ENCODE results near the gene MROH8. TPM values are rescaled to one million over a fixed set of nuclear protein-coding genes. Genes with fewer than 3 reads are reported as not detected.

Gene MROH8
- total and polyA plus RNA-seq, 2 of the 13 experiments (the other 11 are each of a cell fraction or from before 2014, with no cell fraction given): 2.6 to 5.5 TPM

DNA sequence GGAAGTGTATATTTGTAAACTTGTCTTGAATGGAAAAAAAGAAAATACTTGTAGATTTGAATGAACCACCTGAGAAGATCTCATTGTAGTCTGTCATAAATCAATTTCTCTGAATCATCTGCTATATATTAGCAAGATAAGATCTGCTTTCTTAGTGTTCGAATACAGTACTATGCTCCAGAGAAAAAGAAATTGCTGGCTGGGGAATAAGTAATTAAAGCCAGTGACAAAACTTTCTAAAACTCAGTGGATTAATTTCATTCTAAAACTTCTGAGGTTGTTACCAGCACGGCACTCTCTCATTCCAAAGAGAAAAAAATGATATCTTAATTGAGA, 22.4 kb upstream of the MROH8 start:
- intact Hi-C loops (cut with micrococcal nuclease; ENCODE audit: unreplicated experiment) (loop anchor here (1.0 kb wide), 1 partner anchor 333 kb away; no protein-coding TSS in a partner anchor), in situ Hi-C loops (cut with HindIII; ENCODE audit: extremely low pct_ligation_motif_present, low pct_unique_long_range_greater_than_20kb) (no loop called here)
- DNase-seq (ENCODE audit: low spot score): no peak
- ATAC-seq: no peak
- Histone ChIP-seq H3K9me3 (ENCODE audit: low read length) (no peaks in the 10 kb centered on the region), H2AFZ (ENCODE audit: low read length) (no peak overlapping the region), H3K4me1 (ENCODE audit: insufficient read depth, low read length) (peaks cover 15% of the 10 kb centered on the region), H3K9ac (ENCODE audit: insufficient read depth, low read depth, low read length) (no peak overlapping the region), H3K36me3 (replicated peaks in 1 of 2; ENCODE audit: control insufficient read depth in 1 of 2, insufficient read depth in 2 of 2, low read length in 2 of 2) (peaks cover 61 to 99% of the 10 kb centered on the region in 2 experiments), H4K20me1 (ENCODE audit: insufficient read depth, low read length) (peaks cover 37% of the 10 kb centered on the region), H3K79me2 (ENCODE audit: insufficient read depth, low read length) (peaks cover 35% of the 10 kb centered on the region), H3K27ac (ENCODE audit: extremely low read length, insufficient read depth, low read length) (peak overlapping the region; percentile 28), H3K4me2 (ENCODE audit: low read depth, low read length) (no peak overlapping the region), H3K4me3 (replicated peaks in 1 of 3; ENCODE audit: insufficient read depth in 1 of 3, low read depth in 2 of 3, low read length in 3 of 3) (no peak overlapping the region), H3K27me3 (ENCODE audit: control insufficient read depth in 1 of 2, insufficient read depth in 2 of 2, low read length in 2 of 2) (no peaks in the 10 kb centered on the region)
- ChIA-PET POLR2A (no interaction called here), CTCF (ENCODE audit: low intra/inter-chr PET ratio, low total read pairs) (interaction anchor here (1.6 to 3.8 kb wide), 2 partner anchors 10 to 332 kb away, joined by 5 to 40 read pairs; no protein-coding TSS in a partner anchor)
- FAIRE-seq: no peak
- BruUV-seq (replicated peaks): no TSS peak
- 97% methylated on average over 2 of the region's 2 CpGs for WGBS (ENCODE audit: low lambda C conversion rate)
- TF ChIP-seq PBX3 (CRISPR knock-in tag; IDR thresholded peaks at IDR 0.05; ENCODE audit: borderline replicate concordance) (no peak), ARID2 (CRISPR knock-in tag; IDR thresholded peaks at IDR 0.05; ENCODE audit: borderline replicate concordance) (no peak), ZNF354B (CRISPR knock-in tag; IDR thresholded peaks at IDR 0.05) (0 out of 2 replicates have a peak, but pooled peaks have one; percentile 9), DPF2 (CRISPR knock-in tag; IDR thresholded peaks at IDR 0.05; ENCODE audit: borderline replicate concordance, low read depth) (no peak), POLR2A (IDR thresholded peaks at IDR 0.05; ENCODE audit: insufficient read depth in 1 of 2, low read depth in 2 of 2, low read length in 2 of 2) (no peak), RXRA (CRISPR knock-in tag; IDR thresholded peaks at IDR 0.05) (no peak), ZNF660 (CRISPR knock-in tag; IDR thresholded peaks at IDR 0.05; ENCODE audit: borderline replicate concordance, low read depth) (no peak), ATF7 (IDR thresholded peaks at IDR 0.05) (no peak), ATF7 (CRISPR knock-in tag; IDR thresholded peaks at IDR 0.05) (no peak), USF2 (IDR thresholded peaks at IDR 0.05; ENCODE audit: low read depth, low read length) (no peak), USF2 (CRISPR knock-in tag; IDR thresholded peaks at IDR 0.05; ENCODE audit: borderline replicate concordance) (no peak), U2AF1 (optimal IDR thresholded peaks at IDR 0.05; ENCODE audit: low read depth, low read length) (no peak), ZNF773 (CRISPR knock-in tag; IDR thresholded peaks at IDR 0.05; ENCODE audit: borderline replicate concordance) (no peak), ZNF275 (CRISPR knock-in tag; IDR thresholded peaks at IDR 0.05; ENCODE audit: borderline replicate concordance) (no peak), CENPX (CRISPR knock-in tag; IDR thresholded peaks at IDR 0.05) (no peak), GABPA (IDR thresholded peaks at IDR 0.05; ENCODE audit: low read depth, low read length) (no peak), GABPA (CRISPR knock-in tag; IDR thresholded peaks at IDR 0.05; ENCODE audit: low read depth) (no peak)
- TF ChIP-seq, protein P1, sequence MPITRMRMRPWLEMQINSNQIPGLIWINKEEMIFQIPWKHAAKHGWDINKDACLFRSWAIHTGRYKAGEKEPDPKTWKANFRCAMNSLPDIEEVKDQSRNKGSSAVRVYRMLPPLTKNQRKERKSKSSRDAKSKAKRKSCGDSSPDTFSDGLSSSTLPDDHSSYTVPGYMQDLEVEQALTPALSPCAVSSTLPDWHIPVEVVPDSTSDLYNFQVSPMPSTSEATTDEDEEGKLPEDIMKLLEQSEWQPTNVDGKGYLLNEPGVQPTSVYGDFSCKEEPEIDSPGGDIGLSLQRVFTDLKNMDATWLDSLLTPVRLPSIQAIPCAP (CRISPR knock-in tag; IDR thresholded peaks at IDR 0.05; ENCODE audit: low read depth): no peak
- TF ChIP-seq, protein P2, sequence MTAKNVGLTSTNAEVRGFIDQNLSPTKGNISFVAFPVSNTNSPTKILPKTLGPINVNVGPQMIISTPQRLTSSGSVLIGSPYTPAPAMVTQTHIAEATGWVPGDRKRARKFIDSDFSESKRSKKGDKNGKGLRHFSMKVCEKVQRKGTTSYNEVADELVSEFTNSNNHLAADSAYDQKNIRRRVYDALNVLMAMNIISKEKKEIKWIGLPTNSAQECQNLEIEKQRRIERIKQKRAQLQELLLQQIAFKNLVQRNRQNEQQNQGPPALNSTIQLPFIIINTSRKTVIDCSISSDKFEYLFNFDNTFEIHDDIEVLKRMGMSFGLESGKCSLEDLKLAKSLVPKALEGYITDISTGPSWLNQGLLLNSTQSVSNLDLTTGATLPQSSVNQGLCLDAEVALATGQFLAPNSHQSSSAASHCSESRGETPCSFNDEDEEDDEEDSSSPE (CRISPR knock-in tag; IDR thresholded peaks at IDR 0.05): no peak

Measured in HepG2 (cell line).